KG1 (cell line): ENCODE results near the gene C11orf65.

Source experiments
- DNase-seq: peaks from one replicate; lab custom pipeline; 2025; lab: John Stamatoyannopoulos, UW

Gene C11orf65

GRCh38 chr11:108467091-108467823 lies at the start of gene C11orf65:
Gene C11orf65, minus strand, starts transcription at chr11:108467529. Its CDS starts 5,970 bp downstream, at chr11:108461559.
- DNase-seq, result peak; percentile 99

- no peak for DNase-seq
Observed at GRCh38 chr11:108516125-108516524, 48.8 kb upstream of the C11orf65 start.

- no peak for DNase-seq
Observed at GRCh38 chr11:108512708-108513107, 45.4 kb upstream of the C11orf65 start.

GRCh38 chr11:108511851-108512474 lies 44.6 kb upstream of the C11orf65 start:
- no peak for DNase-seq

- DNase-seq, result no peak
Observed at GRCh38 chr11:108508653-108509593, 41.6 kb upstream of the C11orf65 start.

GRCh38 chr11:108501396-108501795 lies 34.1 kb upstream of the C11orf65 start:
- DNase-seq, result no peak

- DNase-seq, result no peak
Observed at GRCh38 chr11:108500721-108501120, 33.4 kb upstream of the C11orf65 start.

- DNase-seq, result no peak
Observed at GRCh38 chr11:108500169-108500568, 32.8 kb upstream of the C11orf65 start.

GRCh38 chr11:108498816-108499408 lies 31.6 kb upstream of the C11orf65 start:
- no peak for DNase-seq

GRCh38 chr11:108498046-108498815 lies 30.9 kb upstream of the C11orf65 start, which contains the start of gene POGLUT3:
Gene POGLUT3, minus strand, starts transcription at chr11:108498384. Its CDS starts 18 bp downstream, at chr11:108498366.
- DNase-seq, result no peak

GRCh38 chr11:108497317-108498045 lies 30.2 kb upstream of the C11orf65 start:
- DNase-seq, result peak; percentile 39

GRCh38 chr11:108496643-108497256 lies 29.4 kb upstream of the C11orf65 start:
- DNase-seq, result no peak

- no peak for DNase-seq
Observed at GRCh38 chr11:108495326-108495725, 28.0 kb upstream of the C11orf65 start.

- DNase-seq, result no peak
Observed at GRCh38 chr11:108494182-108494581, 26.9 kb upstream of the C11orf65 start.

- no peak for DNase-seq
Observed at GRCh38 chr11:108491936-108492335, 24.6 kb upstream of the C11orf65 start.

- no peak for DNase-seq
Observed at GRCh38 chr11:108486828-108487227, 19.5 kb upstream of the C11orf65 start.

- no peak for DNase-seq
Observed at GRCh38 chr11:108486331-108486730, 19.0 kb upstream of the C11orf65 start.

- no peak for DNase-seq
Observed at GRCh38 chr11:108483163-108483562, 15.8 kb upstream of the C11orf65 start.

GRCh38 chr11:108474664-108475463 lies 7.5 kb upstream of the C11orf65 start:
- no peak for DNase-seq
